HUES48 (cell line): ENCODE results near the gene KLHL30.

Experiments used
- H3K27ac ChIP-seq: one replicate; pipeline ENCODE4 v1.7.0; 2013; ENCODE audit warnings: low read depth, low read length, inconsistent platforms
- H3K27me3 ChIP-seq: 2 replicates; pipeline ENCODE4 v1.6.1; 2013; ENCODE audit warnings: mild to moderate bottlenecking, low read length; ENCODE audit not compliant: control insufficient read depth, insufficient read depth
- H3K36me3 ChIP-seq: 2 replicates; pipeline ENCODE4 v1.6.1; 2013; ENCODE audit warnings: low read length; ENCODE audit not compliant: control insufficient read depth, insufficient read depth
- H3K4me1 ChIP-seq: 2 replicates; pipeline ENCODE4 v1.6.1; 2013; ENCODE audit warnings: mild to moderate bottlenecking, low read length; ENCODE audit not compliant: control insufficient read depth, insufficient read depth
- H3K4me3 ChIP-seq: 2 replicates; pipeline ENCODE4 v1.5.1; 2013; ENCODE audit warnings: mild to moderate bottlenecking, low read depth, low read length
- H3K9ac ChIP-seq: 2 replicates; pipeline ENCODE4 v1.6.1; 2013; ENCODE audit warnings: mild to moderate bottlenecking, low read depth, low read length, moderate library complexity
- H3K9me3 ChIP-seq: 2 replicates; pipeline ENCODE4 v1.6.1; 2013; ENCODE audit warnings: low read length; ENCODE audit not compliant: control insufficient read depth, insufficient read depth

Gene KLHL30

DNA sequence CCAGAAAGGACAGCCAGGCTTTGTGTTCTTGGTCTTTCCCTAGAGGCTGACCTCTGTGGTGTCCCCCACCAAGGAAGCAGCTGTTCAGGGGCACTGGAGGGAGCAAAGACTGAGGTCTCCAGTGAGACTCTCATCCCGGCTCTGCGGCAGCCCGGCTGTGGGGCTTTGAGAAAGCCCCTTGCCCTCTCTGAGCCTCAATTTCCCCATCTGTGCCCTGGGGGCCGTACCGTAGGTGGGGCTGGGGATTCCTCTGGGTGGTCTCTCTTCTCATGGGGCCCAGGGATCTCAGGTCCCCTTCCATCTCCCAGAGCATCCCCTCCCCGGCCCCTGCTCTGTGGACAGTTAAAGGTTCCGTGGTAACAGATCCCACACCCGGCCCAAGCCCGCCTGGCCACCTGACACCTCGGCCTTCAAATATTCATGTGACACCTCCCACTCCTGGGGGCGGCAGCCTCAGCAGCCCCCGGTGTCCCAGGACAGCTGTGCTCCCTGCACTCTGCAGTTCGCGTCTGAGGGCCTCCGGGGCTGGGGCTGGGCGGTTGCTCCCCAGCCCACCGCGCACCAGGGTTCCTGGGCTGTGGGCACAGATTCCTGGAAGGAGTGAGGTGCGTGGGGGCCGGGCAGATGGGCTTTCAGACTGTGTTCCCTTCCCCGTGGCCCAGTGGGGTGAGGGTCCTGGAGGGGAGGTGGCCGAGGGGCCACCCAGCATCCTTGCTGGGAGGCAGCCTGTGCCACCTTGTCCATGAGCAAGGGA lies 15.1 kb upstream of the KLHL30 start:
- no peaks in the 10 kb centered on the region for H3K27me3 ChIP-seq
- H3K4me3 ChIP-seq, result no peak overlapping the region
- no peak overlapping the region for H3K9ac ChIP-seq
- H3K9me3 ChIP-seq, result no peaks in the 10 kb centered on the region
- no peak overlapping the region for H3K27ac ChIP-seq
- no peaks in the 10 kb centered on the region for H3K4me1 ChIP-seq
- no peaks in the 10 kb centered on the region for H3K36me3 ChIP-seq

DNA sequence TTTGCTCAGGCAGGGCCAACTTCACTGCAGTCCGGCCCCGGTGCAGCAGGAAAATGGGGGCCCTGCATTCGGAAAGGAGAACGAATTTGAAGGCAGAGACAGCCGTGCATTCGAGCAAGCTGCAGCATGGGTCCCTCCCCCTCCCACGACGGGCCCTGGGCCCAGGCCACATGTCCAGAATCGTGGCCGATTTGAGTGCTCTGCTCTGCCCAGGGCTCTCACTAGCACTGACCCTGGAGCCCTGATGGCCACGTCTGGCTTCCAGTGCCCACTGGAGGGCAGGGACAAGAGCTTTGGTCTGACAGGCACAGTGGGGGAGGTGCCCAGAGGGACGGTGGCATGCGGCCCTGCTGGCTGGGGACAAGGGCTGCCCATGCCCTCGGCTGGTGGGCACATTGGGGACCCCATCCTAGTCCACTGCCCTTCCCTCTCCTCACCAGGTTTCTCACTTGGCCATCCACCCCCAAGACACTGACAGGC lies 14.4 kb upstream of the KLHL30 start:
- Histone ChIP-seq H3K9me3 (no peaks in the 10 kb centered on the region), H3K36me3 (no peaks in the 10 kb centered on the region), H3K27me3 (no peaks in the 10 kb centered on the region), H3K9ac (no peak overlapping the region), H3K4me1 (no peaks in the 10 kb centered on the region), H3K27ac (no peak overlapping the region), H3K4me3 (no peak overlapping the region)

DNA sequence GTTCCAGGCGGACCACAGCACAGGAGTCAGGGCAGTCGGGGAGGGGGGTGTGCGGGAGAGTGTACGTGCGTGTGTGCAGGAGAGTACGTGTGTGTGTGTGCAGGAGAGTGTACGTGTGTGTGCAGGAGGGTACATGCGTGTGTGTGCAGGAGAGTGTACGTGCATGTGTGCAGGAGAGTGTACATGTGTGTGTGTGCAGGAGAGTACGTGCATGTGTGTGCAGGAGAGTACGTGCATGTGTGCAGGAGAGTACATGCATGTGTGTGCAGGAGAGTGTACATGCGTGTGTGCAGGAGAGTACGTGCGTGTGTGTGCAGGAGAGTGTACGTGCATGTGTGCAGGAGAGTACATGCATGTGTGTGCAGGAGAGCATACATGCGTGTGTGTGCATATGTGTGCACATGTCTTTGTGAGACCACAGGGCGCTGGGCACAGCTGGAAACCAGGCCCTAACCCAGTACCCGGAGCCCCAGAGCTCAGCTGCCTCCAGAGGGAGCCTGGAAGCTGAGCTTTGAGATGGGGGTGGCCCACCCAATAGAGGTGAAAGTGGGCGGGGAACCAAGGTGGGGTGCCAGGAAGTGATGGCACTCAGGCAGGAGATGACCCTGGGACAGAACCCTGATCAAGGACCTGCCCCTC lies 13.9 kb upstream of the KLHL30 start:
- Histone ChIP-seq H3K27ac (no peak overlapping the region), H3K9me3 (no peaks in the 10 kb centered on the region), H3K9ac (no peak overlapping the region), H3K4me1 (no peaks in the 10 kb centered on the region), H3K4me3 (no peak overlapping the region), H3K36me3 (no peaks in the 10 kb centered on the region), H3K27me3 (no peaks in the 10 kb centered on the region)

DNA sequence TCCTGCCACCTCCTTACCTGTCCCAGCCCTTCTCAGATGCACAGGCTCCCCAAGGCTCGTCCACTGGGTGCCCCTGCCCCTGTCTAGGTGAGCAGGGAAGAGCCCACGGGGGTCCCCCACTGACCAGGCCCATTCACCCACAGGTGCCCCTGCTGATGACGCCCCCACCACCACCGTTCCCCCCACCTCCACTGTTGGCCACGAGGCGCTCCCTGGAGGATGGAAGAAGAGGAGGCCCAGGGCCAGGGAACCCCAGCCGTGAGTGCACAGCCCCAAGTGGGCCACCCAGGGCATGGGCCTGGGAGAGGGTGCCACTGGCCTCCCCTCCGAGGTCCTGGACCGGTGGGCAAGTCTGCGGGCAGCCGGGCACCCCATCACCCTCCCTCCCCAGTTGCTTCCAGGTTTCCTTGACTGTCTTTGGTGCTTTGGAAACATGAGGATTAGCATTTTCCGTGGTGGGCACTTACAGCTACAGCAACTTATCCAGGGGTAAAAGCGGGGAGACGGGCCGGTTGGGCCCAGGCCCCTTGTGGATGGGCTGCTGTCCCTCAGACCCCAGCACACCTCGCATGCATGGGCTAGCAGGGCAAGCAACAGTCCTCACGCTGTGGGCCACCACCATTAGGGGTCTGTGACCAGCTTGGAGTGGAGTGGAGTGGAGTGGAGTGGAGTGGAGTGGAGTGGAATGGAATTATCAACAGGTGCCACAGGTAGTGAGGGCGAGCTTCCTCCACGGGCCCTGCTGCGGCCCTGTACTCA lies 13.2 kb upstream of the KLHL30 start:
- no peaks in the 10 kb centered on the region for H3K9me3 ChIP-seq
- no peaks in the 10 kb centered on the region for H3K36me3 ChIP-seq
- no peak overlapping the region for H3K27ac ChIP-seq
- no peaks in the 10 kb centered on the region for H3K4me1 ChIP-seq
- H3K4me3 ChIP-seq, result no peak overlapping the region
- no peaks in the 10 kb centered on the region for H3K27me3 ChIP-seq
- no peak overlapping the region for H3K9ac ChIP-seq

DNA sequence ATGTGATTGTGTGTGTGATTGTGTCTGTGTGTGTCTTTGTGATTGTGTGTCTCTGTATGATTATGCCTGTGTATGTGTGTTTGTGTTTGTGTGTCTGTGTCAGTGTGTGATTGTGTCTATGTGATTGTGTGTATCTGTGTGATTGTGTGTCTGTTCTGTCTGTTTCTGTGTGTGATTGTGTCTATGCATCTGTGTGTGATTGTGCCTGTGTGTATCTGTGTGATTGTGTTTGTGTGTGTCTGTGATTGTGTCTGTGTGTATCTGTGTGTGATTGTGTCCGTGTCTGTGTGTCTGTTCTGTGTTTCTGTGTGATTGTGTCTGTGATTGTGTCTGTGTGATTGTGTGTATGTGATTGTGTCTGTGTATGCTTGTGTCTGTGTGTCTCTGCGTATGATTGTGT lies 12.1 kb upstream of the KLHL30 start:
- Histone ChIP-seq H3K4me1 (no peaks in the 10 kb centered on the region), H3K4me3 (no peak overlapping the region), H3K36me3 (no peaks in the 10 kb centered on the region), H3K27ac (no peak overlapping the region), H3K9me3 (no peaks in the 10 kb centered on the region), H3K27me3 (no peaks in the 10 kb centered on the region), H3K9ac (no peak overlapping the region)

DNA sequence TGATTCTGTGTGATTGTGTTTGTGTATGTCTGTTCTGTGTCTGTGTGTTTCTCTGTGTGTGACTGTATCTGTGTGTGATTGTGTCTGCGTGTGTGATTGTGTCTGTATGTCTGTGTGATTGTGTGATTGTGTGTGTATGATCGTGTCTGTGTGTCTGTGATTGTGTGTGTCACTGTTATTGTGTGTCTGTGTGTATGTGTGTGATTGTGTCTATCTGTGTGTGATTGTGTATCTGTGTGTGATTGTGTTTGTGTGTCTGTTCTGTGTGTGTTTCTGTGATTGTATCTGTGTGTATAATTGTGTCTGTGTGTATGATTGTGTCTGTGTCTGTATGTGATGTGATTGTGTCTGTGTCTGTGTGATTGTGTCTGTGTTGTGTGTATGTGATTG lies 11.7 kb upstream of the KLHL30 start:
- no peak overlapping the region for H3K4me3 ChIP-seq

DNA sequence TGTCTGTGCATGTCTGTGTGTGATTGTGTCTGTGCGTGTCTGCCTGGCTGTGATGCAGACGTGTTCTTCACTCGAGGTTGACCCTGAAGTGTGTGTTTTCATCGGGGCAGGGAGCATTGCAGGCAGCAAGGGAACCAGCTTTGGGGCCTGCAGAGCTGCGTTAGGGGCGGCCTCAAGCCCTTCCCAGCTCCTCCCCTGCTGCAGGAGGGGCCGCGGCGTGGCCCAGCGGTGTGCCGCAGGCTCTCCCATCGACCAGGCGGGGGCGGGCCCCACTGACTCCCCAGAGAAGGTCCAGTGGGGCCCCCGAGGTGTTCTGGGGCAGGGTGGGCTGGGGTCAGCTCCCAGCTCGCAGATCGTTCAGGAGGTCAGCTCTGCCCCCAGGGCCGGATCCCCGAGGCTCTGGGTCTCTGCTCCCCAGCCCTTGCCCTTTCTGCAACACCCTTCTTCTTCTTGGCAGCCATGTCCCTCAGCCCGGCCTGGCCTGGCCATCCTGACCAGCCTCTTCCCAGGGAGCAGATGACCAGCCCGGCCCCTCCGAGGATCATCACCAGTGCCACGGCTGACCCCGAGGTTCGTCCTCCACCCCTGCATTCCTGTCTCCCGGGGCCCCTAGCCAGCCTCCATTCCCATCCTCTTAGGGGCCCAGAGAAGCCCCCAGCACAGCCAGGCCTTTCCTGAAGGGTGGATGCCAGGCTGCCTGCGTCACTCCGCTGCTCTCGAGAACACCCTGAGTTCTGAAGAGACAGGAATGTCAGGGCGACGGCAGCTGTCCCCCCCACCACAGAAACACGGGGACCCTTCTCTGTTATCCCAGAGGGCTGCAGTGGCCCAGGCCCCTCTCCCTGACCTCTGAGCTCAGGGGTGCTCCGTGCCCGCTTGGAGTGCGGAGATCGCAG lies 11.1 kb upstream of the KLHL30 start:
- H3K36me3 ChIP-seq, result no peaks in the 10 kb centered on the region
- no peak overlapping the region for H3K4me3 ChIP-seq
- no peak overlapping the region for H3K27ac ChIP-seq
- no peaks in the 10 kb centered on the region for H3K9me3 ChIP-seq
- no peaks in the 10 kb centered on the region for H3K27me3 ChIP-seq
- H3K9ac ChIP-seq, result no peak overlapping the region
- no peaks in the 10 kb centered on the region for H3K4me1 ChIP-seq

More for the DNA sequence above, 11.7 kb upstream of the KLHL30 start:
- Histone ChIP-seq H3K27me3 (no peaks in the 10 kb centered on the region), H3K27ac (no peak overlapping the region), H3K36me3 (no peaks in the 10 kb centered on the region), H3K9me3 (no peaks in the 10 kb centered on the region), H3K9ac (no peak overlapping the region), H3K4me1 (no peaks in the 10 kb centered on the region)

DNA sequence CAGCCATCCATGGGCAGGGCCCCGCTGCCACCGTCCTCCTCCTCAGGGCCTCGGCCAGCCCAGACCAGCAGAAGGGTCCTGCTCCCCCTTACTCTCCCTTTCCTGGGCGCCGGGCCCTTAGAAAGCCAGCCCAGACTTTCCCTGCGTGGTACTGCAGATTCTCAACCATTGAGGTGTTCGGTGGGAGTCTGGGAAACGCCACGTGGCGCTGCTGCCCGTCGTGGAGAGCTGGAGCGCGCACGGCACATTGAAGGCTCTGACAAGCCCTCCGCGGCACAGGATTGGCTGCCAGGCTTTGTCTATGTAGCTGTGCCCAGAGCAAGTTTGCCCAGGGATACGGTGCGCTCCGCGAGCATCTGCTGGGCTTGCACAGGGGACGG lies 10.4 kb upstream of the KLHL30 start:
- Histone ChIP-seq H3K9ac (no peak overlapping the region), H3K4me3 (no peak overlapping the region), H3K36me3 (no peaks in the 10 kb centered on the region), H3K27ac (no peak overlapping the region), H3K9me3 (no peaks in the 10 kb centered on the region), H3K27me3 (no peaks in the 10 kb centered on the region), H3K4me1 (no peaks in the 10 kb centered on the region)

DNA sequence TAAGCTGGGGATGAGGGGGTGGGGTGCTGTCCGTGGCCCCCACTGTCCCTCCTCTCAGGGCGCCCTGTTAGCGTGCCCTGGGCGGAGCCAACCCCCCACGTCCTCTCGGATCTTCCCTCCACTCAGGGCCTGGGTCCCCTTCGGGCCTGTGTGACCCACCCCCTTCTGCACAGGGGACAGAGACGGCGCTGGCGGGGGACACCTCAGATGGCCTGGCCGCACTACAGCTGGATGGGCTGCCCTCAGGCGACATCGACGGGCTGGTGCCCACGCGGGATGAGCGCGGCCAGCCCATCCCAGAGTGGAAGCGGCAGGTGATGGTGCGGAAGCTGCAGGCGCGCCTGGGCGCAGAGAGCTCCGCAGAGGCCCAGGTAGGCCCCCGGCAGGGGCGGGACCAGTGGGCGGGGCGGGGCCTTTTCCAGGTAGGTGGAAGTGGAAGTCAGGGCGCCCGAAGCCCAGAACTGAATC lies 9.9 kb upstream of the KLHL30 start:
- no peaks in the 10 kb centered on the region for H3K9me3 ChIP-seq
- H3K36me3 ChIP-seq, result no peaks in the 10 kb centered on the region
- no peak overlapping the region for H3K27ac ChIP-seq
- H3K4me3 ChIP-seq, result no peak overlapping the region
- H3K9ac ChIP-seq, result no peak overlapping the region
- H3K27me3 ChIP-seq, result no peaks in the 10 kb centered on the region
- no peaks in the 10 kb centered on the region for H3K4me1 ChIP-seq

DNA sequence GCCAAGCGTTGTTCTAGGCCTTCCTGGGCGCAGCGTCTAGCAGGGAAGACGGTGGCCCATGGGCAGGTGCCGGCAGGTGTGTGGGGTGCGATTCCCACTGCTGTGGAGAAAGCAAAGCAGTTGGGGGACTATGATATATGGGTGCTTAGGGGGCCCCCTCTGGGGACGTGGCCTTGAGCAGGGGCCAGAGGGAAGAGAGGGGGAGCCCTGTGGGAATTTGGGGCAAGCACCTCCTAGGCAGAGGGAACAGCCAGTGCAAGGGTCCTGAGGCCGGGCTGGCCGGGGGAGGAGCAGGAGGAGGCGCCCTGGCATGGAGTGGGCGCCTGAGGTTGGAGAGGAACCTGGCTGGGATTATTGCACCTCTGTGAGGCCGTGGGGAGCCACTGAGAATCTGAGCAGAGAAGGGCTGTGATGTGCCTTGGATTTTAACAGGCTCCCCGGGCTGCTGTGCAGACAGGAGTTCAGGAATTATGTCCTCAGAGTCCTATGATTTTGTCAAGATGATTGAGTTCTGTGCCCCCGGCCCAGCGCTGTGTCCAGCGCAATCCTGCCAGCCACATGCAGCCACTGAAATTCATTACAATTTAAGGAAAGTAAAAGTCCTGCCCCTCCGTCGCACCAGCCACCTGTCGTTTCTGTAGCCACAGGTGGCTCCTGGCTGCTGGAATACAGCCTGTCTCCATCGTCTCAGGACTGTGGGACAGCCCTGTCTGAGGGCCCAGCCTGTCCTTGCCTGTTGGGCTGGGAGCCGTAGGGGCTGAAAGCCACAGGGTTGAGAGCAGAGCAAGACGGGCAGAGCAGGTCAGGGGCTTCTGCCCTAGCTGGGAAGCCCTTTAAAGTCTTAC lies 9.1 kb upstream of the KLHL30 start:
- Histone ChIP-seq H3K9ac (no peak overlapping the region), H3K4me1 (no peaks in the 10 kb centered on the region), H3K27ac (no peak overlapping the region), H3K4me3 (no peak overlapping the region), H3K9me3 (no peaks in the 10 kb centered on the region), H3K27me3 (no peaks in the 10 kb centered on the region), H3K36me3 (no peaks in the 10 kb centered on the region)
